GM12878 (cell line): Measurements from ENCODE around the gene HCK. TPM values are rescaled to one million over a fixed set of nuclear protein-coding genes. Genes with fewer than 3 reads are reported as not detected.

Experiments
- ATAC-seq: fragments of 200-7000 bp; cut with Tn5 transposase; 3 replicates; pipeline ENCODE4 v1.9.1; 2020; ENCODE audit warnings: mild to moderate bottlenecking, moderate library complexity
- BruUV-seq: library from RNA; stranded (reverse); fragments of 400-500 nt; replicated peaks from 2 replicates; lab custom pipeline; 2021; lab: Mats Ljungman, UMichigan
- CTCF ChIA-PET: fragments of 300-600 bp; sonication (Branson Sonifier 250); formaldehyde crosslinking; extraction: SDS; loops from one replicate; lab custom pipeline; 2021; ENCODE audit warnings: inconsistent platforms; lab: Yijun Ruan, JAX
- POLR2A ChIA-PET: fragments of 350-600 bp; formaldehyde crosslinking; extraction: SDS; loops from one replicate; lab custom pipeline; 2021; ENCODE audit warnings: inconsistent platforms; lab: Charles Lee
- RAD21 ChIA-PET: fragments of 300-600 bp; sonication (Branson Sonifier 250); formaldehyde crosslinking; loops from one replicate; lab custom pipeline; 2023; ENCODE audit warnings: antibody characterized with exemption; ENCODE audit not compliant: unreplicated experiment; lab: Charles Lee
- SMC1A ChIA-PET: fragments of 300-600 bp; sonication (Branson Sonifier 250); formaldehyde crosslinking; loops from one replicate; lab custom pipeline; 2023; ENCODE audit not compliant: unreplicated experiment, uncharacterized antibody; lab: Charles Lee
- DNase-seq: peaks from one replicate; pipeline ENCODE4 v3.0.0-alpha.2; 2011; ENCODE audit warnings: low read depth, low spot score
- FAIRE-seq: peaks from 3 replicates; lab custom pipeline; 2011; peaks lifted over from hg19 to GRCh38; lab: Jason Lieb, UNC
- H2AFZ ChIP-seq: 2 replicates; pipeline ENCODE4 v1.6.0; 2011; ENCODE audit warnings: low read depth, low read length, control low read depth; ENCODE audit not compliant: control insufficient read depth
- H3K27ac ChIP-seq: 2 replicates; pipeline ENCODE4 v1.5.1; 2011; ENCODE audit warnings: control low read depth; ENCODE audit not compliant: control insufficient read depth, insufficient read depth
- H3K27me3 ChIP-seq, 2 experiments: replicated peaks in 1 of 2; 2 replicates each; pipeline versions ENCODE4 v1.6.0 to v1.6.1; 2011; ENCODE audit warnings: low read length in 1 of 2; ENCODE audit not compliant: control insufficient read depth in 2 of 2, insufficient read depth in 2 of 2
- H3K36me3 ChIP-seq, 2 experiments: 2 replicates each; pipeline ENCODE4 v1.5.1; 2011; ENCODE audit warnings: low read length in 1 of 2; ENCODE audit not compliant: control insufficient read depth in 2 of 2, insufficient read depth in 2 of 2
- H3K4me1 ChIP-seq: 2 replicates; pipeline ENCODE4 v1.6.1; 2011; ENCODE audit warnings: mild to moderate bottlenecking, low read length, moderate library complexity, mixed read lengths; ENCODE audit not compliant: control insufficient read depth, insufficient read depth
- H3K4me2 ChIP-seq: 2 replicates; pipeline ENCODE4 v1.6.0; 2011; ENCODE audit warnings: control low read depth; ENCODE audit not compliant: control insufficient read depth, insufficient read depth
- H3K4me3 ChIP-seq: fragments of 200-600 bp; sonication (generic); 2 replicates; pipeline ENCODE4 v1.5.1; 2016
- H3K79me2 ChIP-seq: 2 replicates; pipeline ENCODE4 v1.6.0; 2011; ENCODE audit warnings: low read length; ENCODE audit not compliant: control insufficient read depth, insufficient read depth
- H3K9ac ChIP-seq: 2 replicates; pipeline ENCODE4 v1.8.0; 2011; ENCODE audit warnings: low read length, control low read depth, mixed read lengths; ENCODE audit not compliant: control insufficient read depth, insufficient read depth
- H3K9me3 ChIP-seq: replicated peaks from 3 replicates; pipeline ENCODE4 v1.5.1; 2011; ENCODE audit warnings: mild to moderate bottlenecking, low read length; ENCODE audit not compliant: control insufficient read depth, insufficient read depth
- H4K20me1 ChIP-seq: 2 replicates; pipeline ENCODE4 v1.6.0; 2011; ENCODE audit not compliant: control insufficient read depth, insufficient read depth
- BMI1 ChIP-seq: fragments of 450-650 bp; IDR thresholded peaks from 2 replicates; pipeline ENCODE4 v1.6.1; 2016; ENCODE audit warnings: mild to moderate bottlenecking, moderate library complexity, borderline replicate concordance
- FOXK2 ChIP-seq: fragments of 450-650 bp; IDR thresholded peaks from 2 replicates; pipeline ENCODE4 v1.6.1; 2017; ENCODE audit warnings: mild to moderate bottlenecking, moderate library complexity
- NKRF ChIP-seq: fragments of 450-650 bp; conservative IDR thresholded peaks from 2 replicates; pipeline ENCODE4 v1.6.1; 2017; ENCODE audit warnings: mild to moderate bottlenecking, moderate library complexity
- NR2F1 ChIP-seq: fragments of 450-650 bp; conservative IDR thresholded peaks from 2 replicates; pipeline ENCODE4 v1.6.1; 2017; ENCODE audit warnings: mild to moderate bottlenecking
- RAD21 ChIP-seq: IDR thresholded peaks from 2 replicates; pipeline ENCODE4 v1.6.1; 2011; ENCODE audit warnings: mild to moderate bottlenecking, low read depth, low read length, moderate library complexity; ENCODE audit not compliant: insufficient read depth
- STAT1 ChIP-seq: fragments of 450-650 bp; conservative IDR thresholded peaks from 2 replicates; pipeline ENCODE4 v1.6.1; 2014; ENCODE audit warnings: antibody characterized with exemption, mild to moderate bottlenecking
- WGBS: methylation state at CpG from one replicate; pipeline ENCODE4 v1.1.6; 2016; ENCODE audit warnings: low lambda C conversion rate; ENCODE audit not compliant: insufficient replicate concordance, insufficient coverage; ENCODE audit errors: missing lambda C conversion rate; 5-methylcytosine and 5-hydroxymethylcytosine counted together
- in situ Hi-C: fragments of 300-500 bp; cut with MboI; formaldehyde crosslinking; loops from 9 replicates; pipeline ENCODE4 v1.14.3; 2018; ENCODE audit warnings: mixed read lengths
- intact Hi-C: fragments of 100-400 bp; cut with micrococcal nuclease; formaldehyde crosslinking; loops from one replicate; pipeline ENCODE4 v1.14.2; 2022; ENCODE audit not compliant: unreplicated experiment
- polyA plus RNA-seq, 11 experiments: library from polyadenylated mRNA; depleted of rRNA in 4 of 11; unstranded in 6 of 11; stranded (reverse) in 5 of 11; fragments of >200 nt; fragmentation: Nextera tagmentation in 4 of 11; fragmentation: Illumina TruSeq in 1 of 11; extraction: Ambion mirVana in 4 of 11; extraction: Trizol in 1 of 11; gene quantifications; 1 replicate in 1 of 11; 2 replicates in 10 of 11; pipeline versions ENCODE4 v1.2.1 to v1.2.3, GENCODE V29; 2011 to 2016; ENCODE audit warnings: inconsistent platforms in 2 of 11, missing spikeins in 2 of 11, low read depth in 1 of 11
- total RNA-seq, 4 experiments: library from RNA; depleted of rRNA in 3 of 4; stranded (reverse); fragments of >200 nt in 3 of 4; fragmentation: Illumina TruSeq in 1 of 4; extraction: Trizol in 1 of 4; gene quantifications; 2 replicates each; pipeline versions ENCODE4 v1.2.1 to v1.2.3, GENCODE V29; 2013 to 2021
- TF ChIP-seq, protein P1 (sequence below): fragments of 450-650 bp; formaldehyde crosslinking; IDR thresholded peaks from 2 replicates; pipeline ENCODE4 v1.4.0; 2020; ENCODE audit warnings: mild to moderate bottlenecking, moderate library complexity
- TF ChIP-seq, protein P2 (sequence below): fragments of 450-650 bp; IDR thresholded peaks from 2 replicates; pipeline ENCODE4 v1.6.1; 2016; ENCODE audit warnings: mild to moderate bottlenecking, moderate library complexity, borderline replicate concordance

HCK gene
- total and polyA plus RNA-seq, 10 of the 15 experiments (the other 5 are each of a cell fraction or from before 2014, with no cell fraction given), result 1.3 to 30.3 (median 18.5) TPM

DNA sequence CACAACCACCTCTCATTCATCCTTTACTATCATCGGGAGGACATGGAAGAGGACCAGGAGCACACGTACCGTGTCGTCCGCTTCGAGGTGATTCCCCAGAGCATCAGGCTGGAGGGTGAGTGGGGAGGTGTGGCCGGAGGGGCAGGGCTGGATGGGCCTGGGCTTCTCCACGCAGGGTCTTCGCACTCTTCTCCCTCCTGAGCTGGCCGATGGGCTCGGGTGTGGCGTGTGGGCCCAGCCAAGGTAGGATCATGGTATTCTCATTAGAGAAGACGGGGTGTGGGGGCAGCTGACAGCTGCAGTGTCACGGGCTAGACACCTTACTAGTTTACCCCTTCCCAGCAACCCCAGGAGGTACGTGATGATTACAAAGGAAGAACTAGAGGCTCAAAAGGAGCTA lies 90.9 kb downstream of the HCK start:
- FAIRE-seq (no peak), DNase-seq (no peak), ATAC-seq (no peak)
- Histone ChIP-seq H3K27me3 (no peaks in the 10 kb centered on the region), H3K9me3 (no peaks in the 10 kb centered on the region), H3K9ac (no peak overlapping the region), H3K4me1 (no peaks in the 10 kb centered on the region), H3K4me2 (no peak overlapping the region), H3K4me3 (no peak overlapping the region), H3K27ac (no peak overlapping the region), H2AFZ (no peak overlapping the region), H3K36me3 (peaks cover 29 to 53% of the 10 kb centered on the region in 2 experiments), H3K79me2 (no peaks in the 10 kb centered on the region), H4K20me1 (no peaks in the 10 kb centered on the region)
- in situ Hi-C loops, result no loop called here
- CTCF ChIA-PET, result no interaction called here
- RAD21 ChIA-PET, result no interaction called here
- SMC1A ChIA-PET, result no interaction called here
- BruUV-seq, result no TSS peak
- POLR2A ChIA-PET, result interaction anchor here (0.9 kb wide), 1 partner anchor 14 kb away, joined by 3 read pairs; no protein-coding TSS in a partner anchor
- intact Hi-C loops, result no loop called here
- WGBS, result 95% methylated on average over 15 of the region's 15 CpGs
- TF ChIP-seq FOXK2 (no peak), NR2F1 (no peak), BMI1 (no peak), NKRF (no peak), RAD21 (no peak), STAT1 (no peak)
- TF ChIP-seq, protein P1, sequence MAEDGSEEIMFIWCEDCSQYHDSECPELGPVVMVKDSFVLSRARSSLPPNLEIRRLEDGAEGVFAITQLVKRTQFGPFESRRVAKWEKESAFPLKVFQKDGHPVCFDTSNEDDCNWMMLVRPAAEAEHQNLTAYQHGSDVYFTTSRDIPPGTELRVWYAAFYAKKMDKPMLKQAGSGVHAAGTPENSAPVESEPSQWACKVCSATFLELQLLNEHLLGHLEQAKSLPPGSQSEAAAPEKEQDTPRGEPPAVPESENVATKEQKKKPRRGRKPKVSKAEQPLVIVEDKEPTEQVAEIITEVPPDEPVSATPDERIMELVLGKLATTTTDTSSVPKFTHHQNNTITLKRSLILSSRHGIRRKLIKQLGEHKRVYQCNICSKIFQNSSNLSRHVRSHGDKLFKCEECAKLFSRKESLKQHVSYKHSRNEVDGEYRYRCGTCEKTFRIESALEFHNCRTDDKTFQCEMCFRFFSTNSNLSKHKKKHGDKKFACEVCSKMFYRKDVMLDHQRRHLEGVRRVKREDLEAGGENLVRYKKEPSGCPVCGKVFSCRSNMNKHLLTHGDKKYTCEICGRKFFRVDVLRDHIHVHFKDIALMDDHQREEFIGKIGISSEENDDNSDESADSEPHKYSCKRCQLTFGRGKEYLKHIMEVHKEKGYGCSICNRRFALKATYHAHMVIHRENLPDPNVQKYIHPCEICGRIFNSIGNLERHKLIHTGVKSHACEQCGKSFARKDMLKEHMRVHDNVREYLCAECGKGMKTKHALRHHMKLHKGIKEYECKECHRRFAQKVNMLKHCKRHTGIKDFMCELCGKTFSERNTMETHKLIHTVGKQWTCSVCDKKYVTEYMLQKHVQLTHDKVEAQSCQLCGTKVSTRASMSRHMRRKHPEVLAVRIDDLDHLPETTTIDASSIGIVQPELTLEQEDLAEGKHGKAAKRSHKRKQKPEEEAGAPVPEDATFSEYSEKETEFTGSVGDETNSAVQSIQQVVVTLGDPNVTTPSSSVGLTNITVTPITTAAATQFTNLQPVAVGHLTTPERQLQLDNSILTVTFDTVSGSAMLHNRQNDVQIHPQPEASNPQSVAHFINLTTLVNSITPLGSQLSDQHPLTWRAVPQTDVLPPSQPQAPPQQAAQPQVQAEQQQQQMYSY (CRISPR knock-in tag), result no peak
- TF ChIP-seq, protein P2, sequence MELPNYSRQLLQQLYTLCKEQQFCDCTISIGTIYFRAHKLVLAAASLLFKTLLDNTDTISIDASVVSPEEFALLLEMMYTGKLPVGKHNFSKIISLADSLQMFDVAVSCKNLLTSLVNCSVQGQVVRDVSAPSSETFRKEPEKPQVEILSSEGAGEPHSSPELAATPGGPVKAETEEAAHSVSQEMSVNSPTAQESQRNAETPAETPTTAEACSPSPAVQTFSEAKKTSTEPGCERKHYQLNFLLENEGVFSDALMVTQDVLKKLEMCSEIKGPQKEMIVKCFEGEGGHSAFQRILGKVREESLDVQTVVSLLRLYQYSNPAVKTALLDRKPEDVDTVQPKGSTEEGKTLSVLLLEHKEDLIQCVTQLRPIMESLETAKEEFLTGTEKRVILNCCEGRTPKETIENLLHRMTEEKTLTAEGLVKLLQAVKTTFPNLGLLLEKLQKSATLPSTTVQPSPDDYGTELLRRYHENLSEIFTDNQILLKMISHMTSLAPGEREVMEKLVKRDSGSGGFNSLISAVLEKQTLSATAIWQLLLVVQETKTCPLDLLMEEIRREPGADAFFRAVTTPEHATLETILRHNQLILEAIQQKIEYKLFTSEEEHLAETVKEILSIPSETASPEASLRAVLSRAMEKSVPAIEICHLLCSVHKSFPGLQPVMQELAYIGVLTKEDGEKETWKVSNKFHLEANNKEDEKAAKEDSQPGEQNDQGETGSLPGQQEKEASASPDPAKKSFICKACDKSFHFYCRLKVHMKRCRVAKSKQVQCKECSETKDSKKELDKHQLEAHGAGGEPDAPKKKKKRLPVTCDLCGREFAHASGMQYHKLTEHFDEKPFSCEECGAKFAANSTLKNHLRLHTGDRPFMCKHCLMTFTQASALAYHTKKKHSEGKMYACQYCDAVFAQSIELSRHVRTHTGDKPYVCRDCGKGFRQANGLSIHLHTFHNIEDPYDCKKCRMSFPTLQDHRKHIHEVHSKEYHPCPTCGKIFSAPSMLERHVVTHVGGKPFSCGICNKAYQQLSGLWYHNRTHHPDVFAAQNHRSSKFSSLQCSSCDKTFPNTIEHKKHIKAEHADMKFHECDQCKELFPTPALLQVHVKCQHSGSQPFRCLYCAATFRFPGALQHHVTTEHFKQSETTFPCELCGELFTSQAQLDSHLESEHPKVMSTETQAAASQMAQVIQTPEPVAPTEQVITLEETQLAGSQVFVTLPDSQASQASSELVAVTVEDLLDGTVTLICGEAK, result no peak
